HEK293 (cell line): ENCODE measurements around the gene AFF4.

ENCODE experiments used
- CTCF ChIA-PET: fragments of 350-600 bp; formaldehyde crosslinking; extraction: SDS; loops from one replicate; lab custom pipeline; 2021; ENCODE audit warnings: antibody characterized with exemption; lab: Yijun Ruan, JAX
- POLR2A ChIA-PET: fragments of 300-600 bp; formaldehyde crosslinking; extraction: SDS; loops from one replicate; lab custom pipeline; 2020; ENCODE audit warnings: antibody characterized with exemption, inconsistent platforms; lab: Yijun Ruan, JAX
- H3K27ac ChIP-seq: fragments of 200-500 bp; sonication (Bioruptor generic); 2 replicates; pipeline ENCODE4 v1.5.1; 2014; ENCODE audit warnings: low read depth, low read length, control low read depth, inconsistent platforms; ENCODE audit errors: extremely low read depth
- H3K36me3 ChIP-seq, 2 experiments: fragments of 200-500 bp in 1 of 2; sonication (Bioruptor generic) in 1 of 2; 1 replicate in 1 of 2; 2 replicates in 1 of 2; pipeline ENCODE4 v1.5.1; 2014 to 2017; ENCODE audit warnings: inconsistent platforms in 2 of 2, low read length in 2 of 2; ENCODE audit not compliant: control insufficient read depth in 2 of 2, insufficient read depth in 1 of 2
- H3K4me1 ChIP-seq: fragments of 200-500 bp; sonication (Bioruptor generic); 2 replicates; pipeline ENCODE4 v1.5.1; 2014; ENCODE audit warnings: mild to moderate bottlenecking, low read length, inconsistent platforms; ENCODE audit not compliant: control insufficient read depth, insufficient read depth
- H3K4me3 ChIP-seq: 2 replicates; pipeline ENCODE4 v1.5.1; 2011; ENCODE audit warnings: low read depth, mild to moderate bottlenecking, control low read depth, low read length, moderate library complexity
- H3K9me3 ChIP-seq: fragments of 200-500 bp; sonication (Bioruptor generic); 2 replicates; pipeline ENCODE4 v1.5.1; 2014; ENCODE audit warnings: low read depth, low read length, inconsistent platforms; ENCODE audit not compliant: control insufficient read depth, insufficient read depth
- BCL11A ChIP-seq: fragments of 450-650 bp; formaldehyde crosslinking; IDR thresholded peaks from 2 replicates; pipeline ENCODE4 v1.5.1; 2016; ENCODE audit warnings: low read depth, missing biosample characterization, missing genetic modification characterization
- CTCF ChIP-seq: fragments of 450-650 bp; formaldehyde crosslinking; IDR thresholded peaks from 2 replicates; pipeline ENCODE4 v1.5.1; 2016; ENCODE audit warnings: missing biosample characterization, missing genetic modification characterization
- INSM2 ChIP-seq: fragments of 450-650 bp; formaldehyde crosslinking; IDR thresholded peaks from 2 replicates; pipeline ENCODE4 v1.5.1; 2016; ENCODE audit warnings: missing biosample characterization, missing genetic modification characterization
- ZBTB26 ChIP-seq: fragments of 450-650 bp; formaldehyde crosslinking; optimal IDR thresholded peaks from 2 replicates; pipeline ENCODE3; 2016; ENCODE audit warnings: missing biosample characterization, mild to moderate bottlenecking, missing genetic modification characterization
- ZFP37 ChIP-seq: fragments of 450-650 bp; formaldehyde crosslinking; IDR thresholded peaks from 2 replicates; pipeline ENCODE4 v1.5.1; 2016; ENCODE audit warnings: missing biosample characterization, missing genetic modification characterization
- ZNF114 ChIP-seq: fragments of 450-650 bp; formaldehyde crosslinking; IDR thresholded peaks from 2 replicates; pipeline ENCODE4 v1.5.0; 2017; ENCODE audit warnings: missing biosample characterization, missing genetic modification characterization
- ZNF175 ChIP-seq: fragments of 450-650 bp; formaldehyde crosslinking; IDR thresholded peaks from 2 replicates; pipeline ENCODE4 v1.5.1; 2016; ENCODE audit warnings: missing biosample characterization, missing genetic modification characterization
- ZNF280C ChIP-seq: fragments of 450-650 bp; formaldehyde crosslinking; IDR thresholded peaks from 2 replicates; pipeline ENCODE4 v1.5.1; 2016; ENCODE audit warnings: missing biosample characterization, missing genetic modification characterization
- ZNF292 ChIP-seq: fragments of 450-650 bp; formaldehyde crosslinking; IDR thresholded peaks from 2 replicates; pipeline ENCODE4 v1.5.1; 2016; ENCODE audit warnings: low read depth, missing biosample characterization, missing genetic modification characterization, borderline replicate concordance
- ZNF335 ChIP-seq: fragments of 450-650 bp; formaldehyde crosslinking; conservative IDR thresholded peaks from 2 replicates; pipeline ENCODE4 v1.5.1; 2016; ENCODE audit warnings: missing biosample characterization, missing genetic modification characterization
- ZNF362 ChIP-seq: fragments of 450-650 bp; formaldehyde crosslinking; IDR thresholded peaks from 2 replicates; pipeline ENCODE4 v1.5.1; 2016; ENCODE audit warnings: missing biosample characterization, missing genetic modification characterization
- ZNF391 ChIP-seq: fragments of 450-650 bp; formaldehyde crosslinking; IDR thresholded peaks from 2 replicates; pipeline ENCODE4 v1.5.1; 2016; ENCODE audit warnings: low read depth, missing biosample characterization, missing genetic modification characterization, borderline replicate concordance
- ZNF560 ChIP-seq: fragments of 450-650 bp; formaldehyde crosslinking; IDR thresholded peaks from 2 replicates; pipeline ENCODE4 v1.5.1; 2017; ENCODE audit warnings: missing biosample characterization, missing genetic modification characterization, borderline replicate concordance
- ZNF600 ChIP-seq: fragments of 450-650 bp; formaldehyde crosslinking; IDR thresholded peaks from 2 replicates; pipeline ENCODE4 v1.5.1; 2016; ENCODE audit warnings: missing biosample characterization, missing genetic modification characterization
- ZNF660 ChIP-seq: fragments of 450-650 bp; IDR thresholded peaks from 2 replicates; pipeline ENCODE4 v1.5.1; 2018; ENCODE audit warnings: missing biosample characterization, mild to moderate bottlenecking, missing genetic modification characterization
- ZNF670 ChIP-seq: fragments of 450-650 bp; formaldehyde crosslinking; IDR thresholded peaks from 2 replicates; pipeline ENCODE4 v1.5.1; 2016; ENCODE audit warnings: missing biosample characterization, missing genetic modification characterization, low read depth
- ZNF791 ChIP-seq: fragments of 450-650 bp; formaldehyde crosslinking; IDR thresholded peaks from 2 replicates; pipeline ENCODE4 v1.5.1; 2016; ENCODE audit warnings: missing biosample characterization, missing genetic modification characterization
- ZSCAN30 ChIP-seq: fragments of 450-650 bp; IDR thresholded peaks from 2 replicates; pipeline ENCODE4 v1.5.1; 2018; ENCODE audit warnings: missing biosample characterization, mild to moderate bottlenecking, missing genetic modification characterization, moderate library complexity

AFF4 gene

GRCh38 chr5:132868754-132869153 lies 94.7 kb downstream of the AFF4 start:
- ChIA-PET POLR2A (interaction anchor here (0.7 to 1.5 kb wide), 5 partner anchors 14 to 131 kb away, joined by 3 to 6 read pairs (median 4); partner anchors contain the start of genes AFF4 and KIF3A), CTCF (interaction anchor here (1.1 to 2.0 kb wide), 2 partner anchors 15 to 39 kb away, joined by 4 to 11 read pairs; no protein-coding TSS in a partner anchor)
- Histone ChIP-seq H3K4me3 (no peak overlapping the region), H3K4me1 (peaks cover 6% of the 10 kb centered on the region; the same call in 1 of the 2 replicates), H3K36me3 (peaks cover 13 to 59% of the 10 kb centered on the region in 2 experiments; a peak in 2 of 3 replicates), H3K27ac (no peak overlapping the region), H3K9me3 (no peaks in the 10 kb centered on the region)
- TF ChIP-seq ZNF362 (tag by site-specific recombination) (peak; percentile 36; the same call in 1 of the 2 replicates), ZNF335 (tag by site-specific recombination) (no peak)

- Histone ChIP-seq H3K36me3 (peaks cover 13 to 42% of the 10 kb centered on the region in 2 experiments; a peak in 2 of 3 replicates), H3K9me3 (no peaks in the 10 kb centered on the region)
- CTCF ChIA-PET = interaction anchor here (0.7 to 2.0 kb wide), 3 partner anchors 10 to 121 kb away, joined by 3 to 11 read pairs (median 4); no protein-coding TSS in a partner anchor
- POLR2A ChIA-PET = interaction anchor here (0.7 to 2.2 kb wide), 7 partner anchors 11 to 164 kb away, joined by 3 to 12 read pairs (median 8); partner anchors contain the start of gene KIF3A
- TF ChIP-seq CTCF (tag by site-specific recombination) = peak; percentile 16; the same call in 1 of the 2 replicates
- no peak for TF ChIP-seq ZNF175 (tag by site-specific recombination)
- no peak for TF ChIP-seq INSM2 (tag by site-specific recombination)
- TF ChIP-seq ZFP37 (tag by site-specific recombination) = 0 out of 2 replicates have a peak, but pooled peaks have one; percentile 11
- TF ChIP-seq ZBTB26 = peak; percentile 16
- TF ChIP-seq ZNF600 (tag by site-specific recombination) = peak; percentile 33; the same call in 1 of the 2 replicates
- TF ChIP-seq, all 188 proteins: peak for 4
- peaks cover 6% of the 10 kb centered on the region; the same call in 1 of the 2 replicates for H3K4me1 ChIP-seq
- peak overlapping the region; percentile 96 for H3K4me3 ChIP-seq
- peak overlapping the region; percentile 42 for H3K27ac ChIP-seq
Measured at GRCh38 chr5:132867046-132867451, 96.4 kb downstream of the AFF4 start.

- Histone ChIP-seq H3K4me3 (peak within 1 kb of the TSS; percentile 96), H3K4me1 (peaks cover 6% of the 10 kb centered on the region; the same call in 1 of the 2 replicates), H3K36me3 (peaks cover 13 to 36% of the 10 kb centered on the region in 2 experiments; a peak in 2 of 3 replicates), H3K9me3 (no peaks in the 10 kb centered on the region), H3K27ac (peak within 1 kb of the TSS; percentile 50)
- CTCF ChIA-PET = interaction anchor here (0.6 to 1.5 kb wide), 8 partner anchors 9 to 120 kb away, joined by 3 to 6 read pairs (median 4); no protein-coding TSS in a partner anchor
- POLR2A ChIA-PET = interaction anchor here (0.7 to 2.2 kb wide), 11 partner anchors 11 to 573 kb away, joined by 3 to 12 read pairs (median 4); partner anchors contain the start of genes HSPA4 and KIF3A
- peak; percentile 21; the same call in 1 of the 2 replicates for TF ChIP-seq ZNF391 (tag by site-specific recombination)
- TF ChIP-seq ZNF114 = no peak
- peak; percentile 78 for TF ChIP-seq ZNF335 (tag by site-specific recombination)
- no peak for TF ChIP-seq ZNF560
- no peak; the same call in 1 of the 2 replicates for TF ChIP-seq ZSCAN30 (tag by site-specific recombination)
- TF ChIP-seq BCL11A (tag by site-specific recombination) = peak; percentile 55; the same call in 1 of the 2 replicates
- TF ChIP-seq ZNF791 (tag by site-specific recombination) = no peak
- TF ChIP-seq ZNF292 (tag by site-specific recombination) = no peak
- TF ChIP-seq ZNF660 (tag by site-specific recombination) = peak; percentile 85
- TF ChIP-seq ZNF280C (tag by site-specific recombination) = no peak
- no peak for TF ChIP-seq ZNF670
Measured at GRCh38 chr5:132866342-132867045, 96.9 kb downstream of the AFF4 start, which contains the start of the genes GDF9 and UQCRQ. GDF9 (minus strand) TSS chr5:132866469; CDS start chr5:132864533, 1,936 bp downstream. UQCRQ (plus strand) TSS chr5:132866642; CDS start chr5:132866882, 240 bp downstream.
